ENCODE data around the gene NBEAL2. TPM values are rescaled to one million over a fixed set of nuclear protein-coding genes. Genes with fewer than 3 reads are reported as not detected.

Gene NBEAL2
- total RNA-seq, 1 experiment from 2014 or later: 50.7 TPM

- Histone ChIP-seq H3K4me3 (ENCODE audit: low read length) (no peak overlapping the region), H3K27me3 (ENCODE audit: low read length) (no peaks in the 10 kb centered on the region), H2AFZ (ENCODE audit: low read length) (no peak overlapping the region), H3K9me3 (ENCODE audit: low read length) (no peaks in the 10 kb centered on the region), H3K4me2 (ENCODE audit: low read length) (no peak overlapping the region), H3K27ac (ENCODE audit: low read length) (no peak overlapping the region), H3F3A (ENCODE audit: low read length, unreplicated experiment) (no peaks in the 10 kb centered on the region), H3K79me2 (ENCODE audit: low read length) (no peaks in the 10 kb centered on the region), H3K36me3 (ENCODE audit: low read depth, low read length) (no peaks in the 10 kb centered on the region), H3K9ac (ENCODE audit: low read length) (no peak overlapping the region), H4K20me1 (ENCODE audit: low read length) (no peaks in the 10 kb centered on the region), H3K4me1 (ENCODE audit: insufficient read depth, low read length) (no peaks in the 10 kb centered on the region), H3K9me2 (replicated peaks; ENCODE audit: low read length) (no peaks in the 10 kb centered on the region)
- intact Hi-C loops (cut with micrococcal nuclease): no loop called here
- ChIA-PET POLR2A (ENCODE audit: unreplicated experiment) (no interaction called here), CTCF (no interaction called here)
- no peak for ATAC-seq
- BruUV-seq (replicated peaks): no TSS peak
- TF ChIP-seq EZH2phosphoT487 (IDR thresholded peaks at IDR 0.05; ENCODE audit: borderline replicate concordance, low read length) (no peak), EZH2 (IDR thresholded peaks at IDR 0.05; ENCODE audit: low read length, unreplicated experiment) (no peak), CTCF (conservative IDR thresholded peaks at IDR 0.05; ENCODE audit: low read depth, low read length) (no peak)
- no peak for DNase-seq
Measured at GRCh38 chr3:46990573-46991374, 11.3 kb downstream of the NBEAL2 start.

DNA sequence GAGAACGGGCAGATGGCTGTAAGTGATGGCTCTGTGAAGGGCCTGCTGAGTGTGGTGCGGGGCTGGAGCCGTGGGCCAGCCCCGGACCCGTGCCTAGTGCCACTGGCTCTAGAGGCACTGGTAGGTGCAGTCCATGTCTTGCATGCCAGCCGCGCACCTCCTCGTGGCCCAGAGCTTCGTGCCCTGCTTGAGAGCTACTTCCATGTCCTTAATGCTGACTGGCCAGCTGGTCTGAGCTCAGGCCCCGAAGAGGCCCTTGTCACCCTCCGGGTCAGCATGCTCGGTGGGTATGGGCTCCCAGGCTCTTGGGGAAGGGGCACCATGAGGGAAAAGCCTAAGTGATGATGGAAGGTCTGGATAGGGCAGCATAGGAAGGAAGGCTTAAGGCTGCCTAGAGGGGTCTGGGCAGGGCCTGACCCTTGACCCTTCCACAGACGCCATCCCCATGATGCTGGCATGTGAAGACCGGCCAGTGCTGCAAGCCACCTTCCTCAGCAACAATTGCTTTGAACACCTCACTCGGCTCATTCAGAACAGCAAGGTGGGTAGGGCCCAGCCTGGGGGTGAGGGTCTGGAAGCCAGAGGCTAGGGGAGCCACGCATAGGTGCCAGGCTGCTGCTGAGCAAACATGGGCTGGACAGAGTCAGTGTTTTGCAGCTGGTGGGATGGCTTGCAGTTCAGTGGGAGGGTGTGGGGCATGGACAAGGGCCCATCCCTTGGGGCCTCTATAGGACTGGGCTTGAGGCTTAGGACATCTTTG, 12.1 kb downstream of the NBEAL2 start:
- ChIA-PET POLR2A (ENCODE audit: unreplicated experiment) (no interaction called here), CTCF (no interaction called here)
- Histone ChIP-seq H3K9ac (ENCODE audit: low read length) (no peak overlapping the region), H3K27me3 (ENCODE audit: low read length) (no peaks in the 10 kb centered on the region), H3K4me1 (ENCODE audit: insufficient read depth, low read length) (no peaks in the 10 kb centered on the region), H3K27ac (ENCODE audit: low read length) (no peak overlapping the region), H3K4me2 (ENCODE audit: low read length) (no peak overlapping the region), H3K36me3 (ENCODE audit: low read depth, low read length) (no peaks in the 10 kb centered on the region), H3K9me2 (replicated peaks; ENCODE audit: low read length) (no peaks in the 10 kb centered on the region), H4K20me1 (ENCODE audit: low read length) (no peaks in the 10 kb centered on the region), H3K4me3 (ENCODE audit: low read length) (no peak overlapping the region), H3K9me3 (ENCODE audit: low read length) (no peaks in the 10 kb centered on the region), H3K79me2 (ENCODE audit: low read length) (no peaks in the 10 kb centered on the region), H3F3A (ENCODE audit: low read length, unreplicated experiment) (no peaks in the 10 kb centered on the region), H2AFZ (ENCODE audit: low read length) (no peak overlapping the region)
- intact Hi-C loops (cut with micrococcal nuclease): no loop called here
- BruUV-seq (replicated peaks): no TSS peak
- no peak for ATAC-seq
- DNase-seq: no peak
- TF ChIP-seq CTCF (conservative IDR thresholded peaks at IDR 0.05; ENCODE audit: low read depth, low read length): no peak
- no peak for TF ChIP-seq EZH2 (IDR thresholded peaks at IDR 0.05; ENCODE audit: low read length, unreplicated experiment)
- TF ChIP-seq EZH2phosphoT487 (IDR thresholded peaks at IDR 0.05; ENCODE audit: borderline replicate concordance, low read length): no peak

GRCh38 chr3:46992231-46992630, 12.8 kb downstream of the NBEAL2 start:
- H3K9me2 ChIP-seq (replicated peaks; ENCODE audit: low read length): no peaks in the 10 kb centered on the region
- no peak overlapping the region for H3K9ac ChIP-seq (ENCODE audit: low read length)
- H3K4me3 ChIP-seq (ENCODE audit: low read length): no peak overlapping the region
- no peaks in the 10 kb centered on the region for H3K4me1 ChIP-seq (ENCODE audit: insufficient read depth, low read length)
- H4K20me1 ChIP-seq (ENCODE audit: low read length): no peaks in the 10 kb centered on the region
- no peak overlapping the region for H3K27ac ChIP-seq (ENCODE audit: low read length)
- ChIA-PET CTCF (no interaction called here), POLR2A (ENCODE audit: unreplicated experiment) (no interaction called here)
- BruUV-seq (replicated peaks): no TSS peak
- no peaks in the 10 kb centered on the region for H3K27me3 ChIP-seq (ENCODE audit: low read length)
- no peak overlapping the region for H2AFZ ChIP-seq (ENCODE audit: low read length)
- H3K4me2 ChIP-seq (ENCODE audit: low read length): no peak overlapping the region
- no peak for ATAC-seq
- H3K9me3 ChIP-seq (ENCODE audit: low read length): no peaks in the 10 kb centered on the region
- intact Hi-C loops (cut with micrococcal nuclease): no loop called here
- H3F3A ChIP-seq (ENCODE audit: low read length, unreplicated experiment): no peaks in the 10 kb centered on the region
- H3K36me3 ChIP-seq (ENCODE audit: low read depth, low read length): no peaks in the 10 kb centered on the region
- no peak for DNase-seq
- H3K79me2 ChIP-seq (ENCODE audit: low read length): no peaks in the 10 kb centered on the region
- no peak for TF ChIP-seq EZH2phosphoT487 (IDR thresholded peaks at IDR 0.05; ENCODE audit: borderline replicate concordance, low read length)
- no peak for TF ChIP-seq CTCF (conservative IDR thresholded peaks at IDR 0.05; ENCODE audit: low read depth, low read length)
- TF ChIP-seq EZH2 (IDR thresholded peaks at IDR 0.05; ENCODE audit: low read length, unreplicated experiment): no peak

Measured in PC-3 (cell line).